Natural killer cell treated with Interleukin-12 subunit alpha and Interleukin-12 subunit beta and Interleukin-15 and Interleukin-18, amount 100 ng/mL, for 72 hours (primary cell): ENCODE data around the gene PAMR1. TPM values are rescaled to one million over a fixed set of nuclear protein-coding genes. Genes with fewer than 3 reads are reported as not detected.

Source experiments
- ATAC-seq, 2 donors: fragments of 150-1000 bp; cut with Tn5 transposase in 1 of 2; sonication (Bioruptor Pico), chemical (Tn5 transposase) in 1 of 2; 2 replicates each; pipeline ENCODE4 v1.10.0; 2021
- DNase-seq: peaks from one replicate; pipeline ENCODE4 v3.0.0; 2022; ENCODE audit warnings: low spot score
- H3K27ac Mint-ChIP-seq, 2 donors: 1 replicate in 1 of 2; 2 replicates in 1 of 2; pipeline ENCODE4 v1.8.0; 2022; ENCODE audit warnings: mixed read lengths in 2 of 2, mild to moderate bottlenecking in 1 of 2, moderate library complexity in 1 of 2
- H3K27me3 Mint-ChIP-seq, 2 donors: 1 replicate in 1 of 2; 2 replicates in 1 of 2; pipeline ENCODE4 v1.8.0; 2022; ENCODE audit warnings: mixed read lengths in 2 of 2
- H3K36me3 Mint-ChIP-seq: one replicate; pipeline ENCODE4 v1.8.0; 2022; ENCODE audit warnings: mixed read lengths
- H3K4me1 Mint-ChIP-seq, 2 donors: 1 replicate in 1 of 2; 2 replicates in 1 of 2; pipeline ENCODE4 v1.8.0; 2022; ENCODE audit warnings: low read depth in 2 of 2, mixed read lengths in 2 of 2, mild to moderate bottlenecking in 1 of 2
- H3K4me3 Mint-ChIP-seq: one replicate; pipeline ENCODE4 v1.8.0; 2022; ENCODE audit warnings: mixed read lengths
- H3K9me3 Mint-ChIP-seq: 2 replicates; pipeline ENCODE4 v1.8.0; 2022; ENCODE audit warnings: mixed read lengths
- total RNA-seq, 2 donors: library from RNA; stranded (reverse); gene quantifications; one replicate each; pipeline ENCODE4 v1.2.3, GENCODE V29; 2022

PAMR1 gene
- total RNA-seq, 2 donors from 2014 or later: not detected

- no peaks in the 10 kb centered on the region for H3K4me1 Mint-ChIP-seq
- H3K27ac Mint-ChIP-seq: no peak overlapping the region
- H3K4me3 Mint-ChIP-seq: no peak overlapping the region
- DNase-seq: no peak
- H3K9me3 Mint-ChIP-seq: no peaks in the 10 kb centered on the region
- peaks cover 4% of the 10 kb centered on the region for H3K36me3 Mint-ChIP-seq
- no peak for ATAC-seq
- H3K27me3 Mint-ChIP-seq: peaks cover 15 to 31% of the 10 kb centered on the region in 2 donors
Observed at GRCh38 chr11:35501776-35502175, 23.6 kb downstream of the PAMR1 start.

- ATAC-seq: no peak
- H3K27me3 Mint-ChIP-seq: peaks cover 14 to 21% of the 10 kb centered on the region in 2 donors
- H3K4me3 Mint-ChIP-seq: no peak overlapping the region
Observed at GRCh38 chr11:35500744-35501143, 24.7 kb downstream of the PAMR1 start.

GRCh38 chr11:35496416-35496815 is 29.0 kb downstream of the PAMR1 start:
- no peak for ATAC-seq
- DNase-seq: no peak

More at GRCh38 chr11:35500744-35501143, 24.7 kb downstream of the PAMR1 start:
- Mint-ChIP-seq H3K4me1 (no peaks in the 10 kb centered on the region), H3K9me3 (no peaks in the 10 kb centered on the region), H3K36me3 (peaks cover 3% of the 10 kb centered on the region), H3K27ac (no peak overlapping the region)
- DNase-seq: no peak

GRCh38 chr11:35494957-35495490 is 30.4 kb downstream of the PAMR1 start:
- no peak for DNase-seq
- H3K4me3 Mint-ChIP-seq: no peak overlapping the region
- no peaks in the 10 kb centered on the region for H3K4me1 Mint-ChIP-seq
- H3K27me3 Mint-ChIP-seq: peaks cover 11 to 16% of the 10 kb centered on the region in 2 donors
- no peaks in the 10 kb centered on the region for H3K36me3 Mint-ChIP-seq
- no peaks in the 10 kb centered on the region for H3K9me3 Mint-ChIP-seq
- H3K27ac Mint-ChIP-seq: no peak overlapping the region
- ATAC-seq: no peak

More at GRCh38 chr11:35496416-35496815, 29.0 kb downstream of the PAMR1 start:
- Mint-ChIP-seq H3K4me3 (no peak overlapping the region), H3K4me1 (no peaks in the 10 kb centered on the region), H3K27ac (no peak overlapping the region), H3K27me3 (peaks cover 11 to 13% of the 10 kb centered on the region in 2 donors), H3K9me3 (no peaks in the 10 kb centered on the region), H3K36me3 (no peaks in the 10 kb centered on the region)

GRCh38 chr11:35491231-35491871 is 34.1 kb downstream of the PAMR1 start:
- no peak overlapping the region for H3K27ac Mint-ChIP-seq
- no peaks in the 10 kb centered on the region for H3K4me1 Mint-ChIP-seq
- H3K9me3 Mint-ChIP-seq: no peaks in the 10 kb centered on the region
- no peaks in the 10 kb centered on the region for H3K36me3 Mint-ChIP-seq
- ATAC-seq (no peak), DNase-seq (no peak)
- H3K27me3 Mint-ChIP-seq: peaks cover 23 to 25% of the 10 kb centered on the region in 2 donors
- no peak overlapping the region for H3K4me3 Mint-ChIP-seq

GRCh38 chr11:35488117-35488516 is 37.3 kb downstream of the PAMR1 start:
- Mint-ChIP-seq H3K27ac (no peak overlapping the region), H3K4me3 (no peak overlapping the region), H3K4me1 (no peaks in the 10 kb centered on the region), H3K9me3 (peaks cover under 1% of the 10 kb centered on the region), H3K27me3 (peaks cover 30 to 36% of the 10 kb centered on the region in 2 donors), H3K36me3 (no peaks in the 10 kb centered on the region)
- ATAC-seq (no peak), DNase-seq (no peak)

GRCh38 chr11:35487532-35488078 is 37.8 kb downstream of the PAMR1 start:
- Mint-ChIP-seq H3K4me1 (no peaks in the 10 kb centered on the region), H3K36me3 (no peaks in the 10 kb centered on the region), H3K27me3 (peaks cover 33 to 37% of the 10 kb centered on the region in 2 donors), H3K9me3 (peaks cover 6% of the 10 kb centered on the region), H3K4me3 (no peak overlapping the region), H3K27ac (no peak overlapping the region)
- no peak for DNase-seq
- no peak for ATAC-seq

- peaks cover 7% of the 10 kb centered on the region for H3K9me3 Mint-ChIP-seq
- H3K27me3 Mint-ChIP-seq: peaks cover 35 to 44% of the 10 kb centered on the region in 2 donors
- H3K4me1 Mint-ChIP-seq: no peaks in the 10 kb centered on the region
- no peak overlapping the region for H3K27ac Mint-ChIP-seq
- no peaks in the 10 kb centered on the region for H3K36me3 Mint-ChIP-seq
- no peak overlapping the region for H3K4me3 Mint-ChIP-seq
- DNase-seq (no peak), ATAC-seq (no peak)
Observed at GRCh38 chr11:35486934-35487333, 38.5 kb downstream of the PAMR1 start.

GRCh38 chr11:35486446-35486845 is 39.0 kb downstream of the PAMR1 start:
- Mint-ChIP-seq H3K27me3 (peaks cover 35 to 48% of the 10 kb centered on the region in 2 donors), H3K4me1 (no peaks in the 10 kb centered on the region), H3K27ac (no peak overlapping the region), H3K9me3 (peaks cover 7% of the 10 kb centered on the region), H3K4me3 (no peak overlapping the region), H3K36me3 (no peaks in the 10 kb centered on the region)
- no peak for ATAC-seq
- no peak for DNase-seq

- Mint-ChIP-seq H3K27me3 (peaks cover 38 to 48% of the 10 kb centered on the region in 2 donors), H3K4me3 (no peak overlapping the region), H3K27ac (no peak overlapping the region), H3K4me1 (no peaks in the 10 kb centered on the region), H3K9me3 (peaks cover 7% of the 10 kb centered on the region), H3K36me3 (no peaks in the 10 kb centered on the region)
- DNase-seq: peak; percentile 75
- peak; percentile 77 to 80 for ATAC-seq
Observed at GRCh38 chr11:35485656-35486322, 39.6 kb downstream of the PAMR1 start.

GRCh38 chr11:35484435-35484834 is 41.0 kb downstream of the PAMR1 start:
- peaks cover 43 to 48% of the 10 kb centered on the region in 2 donors for H3K27me3 Mint-ChIP-seq
- DNase-seq (no peak), ATAC-seq (no peak)
- no peak overlapping the region for H3K4me3 Mint-ChIP-seq
- no peaks in the 10 kb centered on the region for H3K36me3 Mint-ChIP-seq
- H3K27ac Mint-ChIP-seq: no peak overlapping the region
- no peaks in the 10 kb centered on the region for H3K4me1 Mint-ChIP-seq
- peaks cover 7% of the 10 kb centered on the region for H3K9me3 Mint-ChIP-seq

- ATAC-seq: no peak
- Mint-ChIP-seq H3K9me3 (peaks cover 7% of the 10 kb centered on the region), H3K27ac (no peak overlapping the region), H3K4me3 (no peak overlapping the region), H3K27me3 (peaks cover 48% of the 10 kb centered on the region in 2 donors), H3K36me3 (no peaks in the 10 kb centered on the region), H3K4me1 (no peaks in the 10 kb centered on the region)
- no peak for DNase-seq
Observed at GRCh38 chr11:35483131-35483820, 42.1 kb downstream of the PAMR1 start.

- H3K4me1 Mint-ChIP-seq: no peaks in the 10 kb centered on the region
- peaks cover 7% of the 10 kb centered on the region for H3K9me3 Mint-ChIP-seq
- peaks cover 51 to 57% of the 10 kb centered on the region in 2 donors for H3K27me3 Mint-ChIP-seq
Observed at GRCh38 chr11:35479731-35480130, 45.7 kb downstream of the PAMR1 start.

More at GRCh38 chr11:35479731-35480130, 45.7 kb downstream of the PAMR1 start:
- Mint-ChIP-seq H3K27ac (no peak overlapping the region), H3K4me3 (no peak overlapping the region), H3K36me3 (no peaks in the 10 kb centered on the region)
- DNase-seq (no peak), ATAC-seq (no peak)
